ENCODE results near the gene FHOD3.

Gene FHOD3

GRCh38 chr18:36688020-36688965 lies 390.8 kb downstream of the FHOD3 start:
- Histone ChIP-seq H3K4me1 (ENCODE audit: insufficient read depth, low read length) (no peaks in the 10 kb centered on the region), H3K36me3 (ENCODE audit: insufficient read depth, low read length) (no peaks in the 10 kb centered on the region), H3K9ac (ENCODE audit: low read depth, low read length) (no peak overlapping the region), H3K9me3 (ENCODE audit: control insufficient read depth, insufficient read depth, low read length) (peaks cover 3% of the 10 kb centered on the region; the same call in 1 of the 2 replicates)

- Histone ChIP-seq H3K4me1 (ENCODE audit: insufficient read depth, low read length) (no peaks in the 10 kb centered on the region), H3K9me3 (ENCODE audit: control insufficient read depth, insufficient read depth, low read length) (no peaks in the 10 kb centered on the region), H3K9ac (ENCODE audit: low read depth, low read length) (no peak overlapping the region), H3K36me3 (ENCODE audit: insufficient read depth, low read length) (no peaks in the 10 kb centered on the region)
Measured at GRCh38 chr18:36692371-36692770, 394.9 kb downstream of the FHOD3 start.

DNA sequence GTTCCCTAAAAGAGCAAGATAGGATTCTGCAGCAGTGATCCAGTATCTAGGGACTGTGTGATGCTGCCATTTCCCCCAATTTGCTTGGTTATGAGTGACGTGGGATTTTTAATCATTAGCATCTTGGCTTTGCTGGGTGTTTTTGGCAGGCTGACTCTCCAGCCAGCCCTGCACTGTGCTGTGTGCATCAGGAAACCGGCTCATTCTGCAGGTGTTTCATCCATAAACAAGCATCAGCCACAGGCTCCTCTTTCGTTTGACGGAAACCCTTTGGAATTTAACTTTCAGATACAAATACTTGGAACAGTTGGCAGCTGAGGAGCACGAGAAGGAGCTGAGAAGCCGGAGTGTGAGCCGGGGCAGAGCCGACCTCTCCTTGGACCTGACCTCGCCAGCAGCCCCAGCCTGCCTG lies 395.4 kb downstream of the FHOD3 start:
- Histone ChIP-seq H3K9ac (ENCODE audit: low read depth, low read length) (no peak overlapping the region), H3K36me3 (ENCODE audit: insufficient read depth, low read length) (no peaks in the 10 kb centered on the region), H3K9me3 (ENCODE audit: control insufficient read depth, insufficient read depth, low read length) (no peaks in the 10 kb centered on the region), H3K4me1 (ENCODE audit: insufficient read depth, low read length) (no peaks in the 10 kb centered on the region)

DNA sequence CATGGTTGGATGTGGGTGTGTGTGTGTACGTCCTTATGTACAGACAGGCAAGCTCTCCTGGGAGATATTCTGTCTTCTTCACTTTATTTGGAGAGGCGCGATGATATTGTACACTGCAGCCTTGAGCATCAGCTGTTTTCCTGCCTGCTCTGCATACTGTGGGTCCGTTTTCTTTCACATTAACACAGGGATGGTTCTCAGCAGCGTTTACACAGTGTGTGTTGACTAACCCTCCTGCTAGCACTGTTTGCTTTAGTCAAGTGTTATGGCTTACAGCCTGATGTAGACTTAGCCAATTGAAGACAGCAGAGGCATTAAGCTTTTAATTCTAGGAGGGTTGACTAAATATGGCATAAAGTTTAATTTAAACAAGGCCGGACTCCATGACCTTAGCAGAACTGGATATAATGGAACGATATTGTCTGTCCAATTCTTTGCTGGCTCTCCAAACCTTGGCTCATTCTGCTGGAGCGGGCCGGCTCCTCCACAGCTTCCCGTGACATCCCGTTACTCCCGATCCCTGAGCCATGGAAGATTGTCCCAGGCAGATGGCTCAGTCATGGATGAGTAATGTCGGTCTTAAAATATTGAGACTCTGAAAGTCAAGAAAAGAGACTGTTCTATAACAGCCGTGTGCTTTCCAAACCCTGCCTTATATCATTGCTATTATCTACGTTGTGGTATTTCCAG lies 396.6 kb downstream of the FHOD3 start:
- Histone ChIP-seq H3K4me1 (ENCODE audit: insufficient read depth, low read length) (no peaks in the 10 kb centered on the region), H3K9me3 (ENCODE audit: control insufficient read depth, insufficient read depth, low read length) (no peaks in the 10 kb centered on the region), H3K36me3 (ENCODE audit: insufficient read depth, low read length) (no peaks in the 10 kb centered on the region), H3K9ac (ENCODE audit: low read depth, low read length) (no peak overlapping the region)

DNA sequence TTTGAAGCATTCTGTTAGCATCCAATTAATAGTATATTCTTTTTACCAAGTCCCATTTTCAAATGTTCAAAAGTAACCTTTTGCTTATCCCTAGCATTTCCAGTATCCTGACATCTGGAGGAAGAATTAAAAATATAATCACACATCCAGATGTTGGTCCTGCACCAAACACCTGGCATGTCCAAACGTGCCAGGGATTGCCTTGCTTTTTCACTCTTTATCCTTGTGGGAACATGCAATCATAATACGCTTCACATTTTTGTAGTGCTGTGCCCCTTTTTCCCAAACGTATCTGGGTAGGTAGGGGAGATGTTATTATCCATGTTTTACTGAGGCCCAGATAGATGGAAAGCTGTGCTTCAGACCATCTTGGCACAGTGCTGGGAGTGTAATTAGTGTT lies 398.3 kb downstream of the FHOD3 start:
- no peaks in the 10 kb centered on the region for H3K4me1 ChIP-seq (ENCODE audit: insufficient read depth, low read length)
- no peak overlapping the region for H3K9ac ChIP-seq (ENCODE audit: low read depth, low read length)
- no peaks in the 10 kb centered on the region for H3K9me3 ChIP-seq (ENCODE audit: control insufficient read depth, insufficient read depth, low read length)
- no peaks in the 10 kb centered on the region for H3K36me3 ChIP-seq (ENCODE audit: insufficient read depth, low read length)

DNA sequence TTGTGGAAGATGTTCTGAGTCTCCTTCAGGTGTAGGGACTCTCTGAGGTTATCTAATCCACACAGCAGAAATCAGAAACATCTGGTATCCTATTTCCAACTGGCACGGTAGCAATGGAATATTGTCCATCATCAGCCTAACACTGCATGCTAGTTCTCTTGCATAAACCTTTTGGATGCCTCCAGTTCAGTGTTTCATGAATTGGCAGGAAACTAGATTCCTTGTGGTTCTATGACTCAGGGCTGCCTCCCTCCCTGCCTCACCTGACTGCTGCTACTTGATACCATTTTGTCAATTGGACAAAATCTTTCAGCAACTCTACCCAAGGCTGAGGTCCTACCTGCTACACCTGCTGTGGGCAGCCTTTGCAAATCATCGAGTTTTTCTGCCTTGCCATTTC lies 400.4 kb downstream of the FHOD3 start:
- Histone ChIP-seq H3K36me3 (ENCODE audit: insufficient read depth, low read length) (no peaks in the 10 kb centered on the region), H3K9ac (ENCODE audit: low read depth, low read length) (no peak overlapping the region), H3K9me3 (ENCODE audit: control insufficient read depth, insufficient read depth, low read length) (no peaks in the 10 kb centered on the region), H3K4me1 (ENCODE audit: insufficient read depth, low read length) (no peaks in the 10 kb centered on the region)

DNA sequence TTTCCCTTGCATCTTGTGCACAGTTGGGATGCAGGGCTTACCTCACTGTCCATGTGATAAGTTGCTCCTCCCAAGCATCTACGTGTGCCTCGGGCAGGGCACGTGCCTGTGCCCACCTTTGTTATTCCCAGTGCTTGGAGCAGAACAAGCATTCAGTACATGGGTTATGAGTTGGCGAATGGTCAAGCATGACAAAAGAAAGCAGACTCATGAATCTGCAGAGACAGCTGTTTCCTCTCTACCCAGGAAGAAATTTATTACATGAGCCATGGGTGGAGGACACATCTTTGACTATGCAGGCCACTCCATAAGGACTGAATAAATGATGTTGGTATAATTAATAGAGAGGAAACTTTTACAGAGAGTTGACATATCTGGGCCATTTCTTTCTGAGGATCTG lies 403.4 kb downstream of the FHOD3 start:
- Histone ChIP-seq H3K36me3 (ENCODE audit: insufficient read depth, low read length) (no peaks in the 10 kb centered on the region), H3K9ac (ENCODE audit: low read depth, low read length) (no peak overlapping the region), H3K4me1 (ENCODE audit: insufficient read depth, low read length) (no peaks in the 10 kb centered on the region), H3K9me3 (ENCODE audit: control insufficient read depth, insufficient read depth, low read length) (no peaks in the 10 kb centered on the region)

DNA sequence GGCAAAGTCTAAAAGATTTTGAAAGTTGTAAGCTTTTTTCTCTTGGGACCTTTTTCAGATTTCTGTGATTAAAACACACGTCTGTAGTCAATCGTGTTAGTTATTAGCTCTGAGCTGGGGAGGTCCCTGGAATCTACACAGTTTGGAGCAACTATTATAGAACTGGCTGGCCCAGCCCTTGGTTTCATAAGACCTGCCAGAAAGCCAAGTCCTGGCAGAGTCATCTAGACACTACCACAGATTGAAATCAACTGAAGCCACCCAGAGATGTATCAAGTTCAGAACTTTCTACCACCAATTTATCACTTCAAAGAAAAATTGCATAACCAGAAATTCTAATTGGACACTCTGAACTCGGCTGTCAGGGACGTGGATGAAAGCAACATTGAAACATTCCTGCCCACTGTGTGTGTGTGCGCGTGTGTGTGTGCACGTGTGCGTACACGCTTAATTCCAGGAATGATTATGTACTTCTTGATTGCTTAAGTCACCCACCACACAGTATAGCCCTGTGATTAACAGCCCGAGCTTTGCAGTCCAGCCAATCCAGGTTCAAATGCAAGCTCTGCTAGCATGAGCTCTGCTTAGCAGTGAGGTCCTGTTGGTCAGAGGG lies 405.0 kb downstream of the FHOD3 start:
- no peaks in the 10 kb centered on the region for H3K4me1 ChIP-seq (ENCODE audit: insufficient read depth, low read length)
- no peaks in the 10 kb centered on the region for H3K36me3 ChIP-seq (ENCODE audit: insufficient read depth, low read length)
- no peaks in the 10 kb centered on the region for H3K9me3 ChIP-seq (ENCODE audit: control insufficient read depth, insufficient read depth, low read length)
- H3K9ac ChIP-seq (ENCODE audit: low read depth, low read length), result no peak overlapping the region

DNA sequence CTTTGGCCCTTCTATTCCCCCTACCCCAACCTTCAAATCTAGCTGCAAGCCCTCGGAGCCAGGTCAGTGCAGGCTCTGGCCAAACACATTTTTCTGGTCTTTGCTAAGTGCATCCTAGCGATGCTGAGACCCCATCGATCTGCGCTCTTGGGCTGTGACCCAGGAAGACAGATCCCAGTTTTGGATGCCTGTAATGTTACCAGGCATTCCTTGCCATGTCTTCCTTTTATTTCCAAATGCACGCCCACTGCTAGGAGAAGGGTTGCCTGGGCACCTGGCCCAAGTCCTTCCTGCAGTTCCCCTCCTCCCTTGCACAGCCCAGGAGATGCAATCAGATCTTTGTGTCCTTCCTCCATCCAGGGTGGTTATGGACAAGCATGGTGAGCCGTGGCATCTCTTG lies 406.6 kb downstream of the FHOD3 start:
- no peaks in the 10 kb centered on the region for H3K4me1 ChIP-seq (ENCODE audit: insufficient read depth, low read length)
- H3K9me3 ChIP-seq (ENCODE audit: control insufficient read depth, insufficient read depth, low read length), result no peaks in the 10 kb centered on the region
- H3K36me3 ChIP-seq (ENCODE audit: insufficient read depth, low read length), result no peaks in the 10 kb centered on the region
- no peak overlapping the region for H3K9ac ChIP-seq (ENCODE audit: low read depth, low read length)

DNA sequence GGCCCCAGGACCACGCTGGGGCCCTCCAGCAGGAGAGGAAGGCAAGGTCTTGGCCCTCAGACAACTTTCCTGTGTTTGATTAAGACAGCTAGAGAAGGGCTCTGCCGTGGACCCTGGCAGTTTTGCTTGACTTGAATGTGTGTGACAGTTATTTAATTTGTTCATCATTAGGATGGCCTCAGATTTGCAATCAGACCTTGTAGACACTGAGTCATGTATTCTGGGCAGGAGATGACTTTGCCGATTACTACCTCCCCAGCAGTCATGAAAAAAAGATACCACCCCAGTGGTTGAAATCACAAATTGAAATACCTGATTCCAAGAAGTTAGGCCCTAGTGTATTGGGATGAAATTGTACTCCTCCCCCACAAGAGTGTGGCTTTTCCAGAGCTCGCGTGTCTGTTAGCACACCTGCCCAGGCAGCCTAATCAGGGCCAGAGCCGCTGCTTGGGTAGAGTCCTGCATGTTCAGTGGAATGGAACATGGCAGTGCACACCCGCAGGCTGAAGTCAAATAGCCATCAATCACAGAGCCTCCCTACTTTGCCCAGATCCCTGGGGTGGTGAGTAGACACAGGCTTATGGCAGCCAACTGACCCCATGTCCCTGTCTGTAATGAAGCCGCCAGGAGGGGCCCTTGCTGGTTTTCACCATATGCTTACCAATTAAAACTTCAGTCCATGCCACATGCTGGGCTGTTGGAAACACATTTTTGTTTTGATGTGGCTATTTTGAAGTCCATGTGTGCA lies 408.8 kb downstream of the FHOD3 start:
- Histone ChIP-seq H3K9me3 (ENCODE audit: control insufficient read depth, insufficient read depth, low read length) (no peaks in the 10 kb centered on the region), H3K4me1 (ENCODE audit: insufficient read depth, low read length) (no peaks in the 10 kb centered on the region), H3K9ac (ENCODE audit: low read depth, low read length) (no peak overlapping the region), H3K36me3 (ENCODE audit: insufficient read depth, low read length) (no peaks in the 10 kb centered on the region)

DNA sequence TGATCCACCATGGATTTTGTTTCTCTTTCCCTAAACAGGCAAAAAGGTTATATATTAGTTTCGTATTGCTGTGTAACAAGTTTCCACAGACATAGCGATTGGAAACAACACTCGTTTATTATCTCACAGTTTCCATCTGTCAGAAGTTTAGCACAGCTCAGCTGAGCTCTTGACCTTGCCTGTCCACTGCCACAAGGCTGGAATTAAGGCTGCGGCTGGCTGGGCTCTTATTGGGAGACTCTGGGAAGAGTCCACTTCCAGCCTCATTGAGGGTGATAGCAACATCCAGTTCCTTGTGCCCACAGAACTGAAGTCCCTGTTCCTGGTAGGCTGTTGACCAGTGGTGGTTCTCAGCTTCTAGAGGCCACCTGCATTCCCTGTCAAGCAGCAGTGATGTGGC lies 410.9 kb downstream of the FHOD3 start:
- Histone ChIP-seq H3K4me1 (ENCODE audit: insufficient read depth, low read length) (0 out of 2 replicates have a peak, but pooled peaks cover 2% of the 10 kb centered on the region), H3K36me3 (ENCODE audit: insufficient read depth, low read length) (no peaks in the 10 kb centered on the region), H3K9me3 (ENCODE audit: control insufficient read depth, insufficient read depth, low read length) (no peaks in the 10 kb centered on the region), H3K9ac (ENCODE audit: low read depth, low read length) (no peak overlapping the region)

GRCh38 chr18:36709315-36709714 lies 411.8 kb downstream of the FHOD3 start:
- no peaks in the 10 kb centered on the region for H3K36me3 ChIP-seq (ENCODE audit: insufficient read depth, low read length)
- H3K4me1 ChIP-seq (ENCODE audit: insufficient read depth, low read length), result 0 out of 2 replicates have a peak, but pooled peaks cover 2% of the 10 kb centered on the region
- H3K9ac ChIP-seq (ENCODE audit: low read depth, low read length), result no peak overlapping the region
- no peaks in the 10 kb centered on the region for H3K9me3 ChIP-seq (ENCODE audit: control insufficient read depth, insufficient read depth, low read length)

DNA sequence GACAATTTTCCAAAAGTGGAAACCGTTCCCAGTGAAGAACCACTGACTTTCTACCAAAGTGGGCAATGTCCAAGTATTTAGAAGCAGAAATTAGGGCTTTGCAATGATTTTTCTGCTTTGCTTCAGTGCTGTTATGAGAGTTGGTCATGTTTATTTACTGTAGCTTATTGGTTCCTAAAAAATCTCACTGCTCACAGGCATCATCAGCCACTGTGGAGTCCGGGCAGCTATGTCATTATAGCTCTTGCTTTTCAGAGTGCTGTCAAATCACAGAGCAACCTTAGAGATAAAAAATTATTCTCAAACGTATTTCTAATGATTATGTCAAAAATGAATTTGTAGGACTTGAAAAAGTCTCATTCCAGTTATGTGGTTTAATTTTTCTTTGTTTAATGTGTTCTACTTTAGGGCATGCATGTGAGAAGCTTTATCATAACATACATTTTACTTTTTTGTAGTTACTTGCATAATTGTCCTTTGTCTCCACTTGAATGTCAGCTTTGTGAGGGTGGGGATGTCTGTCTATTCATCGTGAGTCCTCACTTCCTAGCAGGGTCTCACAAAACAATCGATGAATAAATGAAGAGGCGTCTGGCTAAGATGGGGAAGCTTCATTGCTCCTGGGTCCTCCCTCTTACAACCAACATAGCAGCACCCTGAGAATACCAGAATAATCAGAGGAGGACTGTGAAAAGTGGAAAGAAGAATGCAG lies 413.7 kb downstream of the FHOD3 start:
- H3K9ac ChIP-seq (ENCODE audit: low read depth, low read length), result no peak overlapping the region
- 0 out of 2 replicates have a peak, but pooled peaks cover 2% of the 10 kb centered on the region for H3K4me1 ChIP-seq (ENCODE audit: insufficient read depth, low read length)
- H3K9me3 ChIP-seq (ENCODE audit: control insufficient read depth, insufficient read depth, low read length), result no peaks in the 10 kb centered on the region
- H3K36me3 ChIP-seq (ENCODE audit: insufficient read depth, low read length), result no peaks in the 10 kb centered on the region
